ENCODE measurements around the gene PKP3.

The PKP3 gene

DNA sequence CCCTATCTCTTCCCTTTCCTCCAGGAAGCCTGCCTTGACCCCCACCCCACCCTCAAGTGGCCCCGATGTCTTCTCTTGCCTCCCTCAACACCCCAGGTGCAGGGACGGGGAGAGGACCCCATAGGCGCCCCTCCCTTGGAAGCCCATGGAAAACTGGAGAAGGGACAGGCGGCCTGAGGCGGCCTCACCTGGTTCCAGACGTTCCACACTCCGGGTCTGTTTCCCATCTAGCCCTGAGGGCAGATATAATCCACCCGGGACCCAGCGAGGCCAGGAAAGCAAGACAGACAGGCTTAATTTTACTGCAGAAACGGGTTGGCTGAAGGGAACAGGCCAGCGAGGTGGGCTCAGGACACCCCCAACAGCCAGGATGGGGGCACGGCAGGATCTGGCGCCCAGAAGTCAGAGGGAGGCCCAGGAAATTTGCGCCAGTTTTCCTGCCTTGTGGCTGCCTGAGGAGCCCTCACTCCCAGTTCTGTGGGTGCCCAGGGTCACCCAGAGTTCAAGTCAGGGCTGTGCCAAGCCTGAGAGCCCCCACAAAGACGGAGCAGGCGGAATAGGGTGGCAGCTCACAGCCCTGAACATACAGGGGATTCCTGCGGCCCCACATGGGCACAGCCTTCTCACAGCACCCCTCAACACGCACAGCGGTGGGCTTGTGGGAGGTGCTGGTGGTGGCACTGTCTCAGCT, 23.8 kb downstream of the PKP3 start:
- no peak for TF ChIP-seq EZH2 (IDR thresholded peaks at IDR 0.05; ENCODE audit: borderline replicate concordance, low read depth, low read length, severe bottlenecking)
- TF ChIP-seq, protein P1, sequence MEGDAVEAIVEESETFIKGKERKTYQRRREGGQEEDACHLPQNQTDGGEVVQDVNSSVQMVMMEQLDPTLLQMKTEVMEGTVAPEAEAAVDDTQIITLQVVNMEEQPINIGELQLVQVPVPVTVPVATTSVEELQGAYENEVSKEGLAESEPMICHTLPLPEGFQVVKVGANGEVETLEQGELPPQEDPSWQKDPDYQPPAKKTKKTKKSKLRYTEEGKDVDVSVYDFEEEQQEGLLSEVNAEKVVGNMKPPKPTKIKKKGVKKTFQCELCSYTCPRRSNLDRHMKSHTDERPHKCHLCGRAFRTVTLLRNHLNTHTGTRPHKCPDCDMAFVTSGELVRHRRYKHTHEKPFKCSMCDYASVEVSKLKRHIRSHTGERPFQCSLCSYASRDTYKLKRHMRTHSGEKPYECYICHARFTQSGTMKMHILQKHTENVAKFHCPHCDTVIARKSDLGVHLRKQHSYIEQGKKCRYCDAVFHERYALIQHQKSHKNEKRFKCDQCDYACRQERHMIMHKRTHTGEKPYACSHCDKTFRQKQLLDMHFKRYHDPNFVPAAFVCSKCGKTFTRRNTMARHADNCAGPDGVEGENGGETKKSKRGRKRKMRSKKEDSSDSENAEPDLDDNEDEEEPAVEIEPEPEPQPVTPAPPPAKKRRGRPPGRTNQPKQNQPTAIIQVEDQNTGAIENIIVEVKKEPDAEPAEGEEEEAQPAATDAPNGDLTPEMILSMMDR (IDR thresholded peaks at IDR 0.05; ENCODE audit: borderline replicate concordance, extremely low read depth, low read length, poor library complexity, severe bottlenecking), result no peak
- ATAC-seq (ENCODE audit: insufficient read depth, low read depth) (no peak), DNase-seq (no peak)
- H3K9ac ChIP-seq (ENCODE audit: low read depth, low read length), result no peak overlapping the region
- peaks cover 13% of the 10 kb centered on the region for H3K79me2 ChIP-seq (ENCODE audit: insufficient read depth, low read length)
- H3K4me2 ChIP-seq (ENCODE audit: insufficient read depth, low read length), result no peak overlapping the region
- no peak overlapping the region for H3K4me3 ChIP-seq (ENCODE audit: low read depth in 1 of 2, low read length in 2 of 2)
- no peaks in the 10 kb centered on the region for H4K20me1 ChIP-seq (ENCODE audit: insufficient read depth, low read length)
- H3K27me3 ChIP-seq (ENCODE audit: insufficient read depth, low read length, poor library complexity), result peaks cover 8% of the 10 kb centered on the region
- no peaks in the 10 kb centered on the region for H3K9me3 ChIP-seq (ENCODE audit: insufficient read depth, low read length, severe bottlenecking)
- peaks cover 42% of the 10 kb centered on the region for H3K4me1 ChIP-seq (ENCODE audit: insufficient read depth, low read length)
- H2AFZ ChIP-seq (ENCODE audit: low read depth, low read length), result no peak overlapping the region
- no peaks in the 10 kb centered on the region for H3K36me3 ChIP-seq (ENCODE audit: insufficient read depth, low read length)
- no peak overlapping the region for H3K27ac ChIP-seq (ENCODE audit: low read length)

DNA sequence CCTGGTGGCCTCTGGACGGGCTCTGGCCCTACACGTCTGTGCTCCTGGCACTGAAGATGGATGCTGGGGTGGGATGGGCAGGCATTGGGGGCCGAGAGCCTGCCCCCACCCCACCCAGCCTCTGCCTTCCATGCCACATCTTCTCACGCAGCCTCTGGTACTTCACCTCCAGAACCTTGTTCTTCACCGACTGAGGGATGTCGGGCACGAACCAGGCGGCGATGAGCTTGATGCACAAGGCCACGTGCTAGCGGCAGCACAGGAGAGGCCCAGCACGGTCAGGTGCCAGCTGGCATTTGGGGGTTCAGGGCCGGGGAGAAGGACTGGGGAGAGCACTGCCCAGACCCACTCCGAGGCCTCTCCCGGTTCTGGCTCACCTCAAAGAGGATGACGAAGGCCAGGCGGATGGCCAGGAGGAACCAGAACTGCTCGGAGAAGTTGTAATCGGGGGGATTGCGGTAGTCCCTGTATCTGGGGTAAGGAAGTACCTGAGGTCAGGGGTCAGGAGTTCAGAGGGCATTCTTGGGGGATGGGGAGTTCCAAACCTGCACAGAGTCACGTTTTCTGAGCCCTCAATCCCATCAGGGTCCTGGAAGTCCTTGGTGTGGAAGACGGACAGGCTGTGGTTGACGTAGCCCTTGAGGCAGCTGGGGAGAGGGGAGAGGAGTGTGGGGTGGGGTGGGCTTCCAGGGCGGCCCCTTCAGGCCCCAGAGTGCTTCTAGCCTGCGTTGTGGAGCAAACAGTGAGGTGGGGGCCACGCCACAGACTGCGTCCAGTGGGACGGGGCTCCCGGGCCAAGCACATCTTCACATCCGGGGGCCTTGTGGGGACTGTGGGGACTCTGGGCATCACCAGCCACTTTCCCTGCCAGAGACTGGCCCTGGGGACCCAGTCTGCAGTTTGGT, 24.6 kb downstream of the PKP3 start:
- Histone ChIP-seq H3K9ac (ENCODE audit: low read depth, low read length) (no peak overlapping the region), H3K36me3 (ENCODE audit: insufficient read depth, low read length) (no peaks in the 10 kb centered on the region), H3K4me2 (ENCODE audit: insufficient read depth, low read length) (no peak overlapping the region), H3K4me1 (ENCODE audit: insufficient read depth, low read length) (peaks cover 35% of the 10 kb centered on the region), H3K79me2 (ENCODE audit: insufficient read depth, low read length) (peaks cover 7% of the 10 kb centered on the region), H4K20me1 (ENCODE audit: insufficient read depth, low read length) (no peaks in the 10 kb centered on the region), H3K27ac (ENCODE audit: low read length) (no peak overlapping the region), H3K4me3 (ENCODE audit: low read depth in 1 of 2, low read length in 2 of 2) (no peak overlapping the region), H3K27me3 (ENCODE audit: insufficient read depth, low read length, poor library complexity) (peaks cover 8% of the 10 kb centered on the region), H3K9me3 (ENCODE audit: insufficient read depth, low read length, severe bottlenecking) (no peaks in the 10 kb centered on the region), H2AFZ (ENCODE audit: low read depth, low read length) (no peak overlapping the region)
- ATAC-seq (ENCODE audit: insufficient read depth, low read depth) (no peak), DNase-seq (no peak)
- TF ChIP-seq EZH2 (IDR thresholded peaks at IDR 0.05; ENCODE audit: borderline replicate concordance, low read depth, low read length, severe bottlenecking), result no peak
- TF ChIP-seq, protein P1 (IDR thresholded peaks at IDR 0.05; ENCODE audit: borderline replicate concordance, extremely low read depth, low read length, poor library complexity, severe bottlenecking), result no peak

DNA sequence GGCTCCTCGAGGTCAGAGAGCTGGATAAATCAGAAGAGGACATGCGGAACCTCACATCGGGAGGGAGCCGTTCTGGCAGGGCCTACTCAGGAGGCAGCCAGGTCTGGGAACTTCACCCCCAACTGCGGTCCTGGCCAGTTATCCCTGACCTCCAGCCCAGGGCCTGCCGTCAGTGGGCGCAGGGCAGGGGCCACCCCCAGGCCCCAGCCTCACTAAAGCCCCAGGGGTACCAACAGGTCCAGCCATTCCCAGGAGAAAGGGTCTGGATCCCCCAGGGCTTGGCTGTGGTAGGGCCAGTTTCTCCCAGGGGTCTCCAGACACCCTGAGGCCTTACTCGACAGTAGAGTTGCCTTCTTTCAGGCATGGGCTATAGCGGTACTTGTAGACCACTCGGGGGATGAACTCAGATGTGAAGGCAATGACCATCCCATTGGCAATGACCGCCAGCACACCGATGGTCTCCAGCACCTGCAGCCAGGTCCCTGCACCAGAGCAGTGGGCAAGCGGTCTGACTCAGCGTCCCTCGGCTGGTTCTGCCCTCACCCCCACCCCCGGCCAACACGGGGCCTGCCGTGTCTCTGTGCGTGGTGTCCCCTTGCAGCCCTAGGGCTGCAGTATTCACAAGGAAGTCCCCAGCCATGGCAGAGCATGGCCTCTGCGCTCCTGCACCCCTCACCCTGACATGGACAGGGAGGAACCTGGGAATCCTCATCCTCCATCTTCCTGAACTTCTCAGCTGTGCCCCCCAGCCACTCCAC, 25.4 kb downstream of the PKP3 start:
- Histone ChIP-seq H3K36me3 (ENCODE audit: insufficient read depth, low read length) (no peaks in the 10 kb centered on the region), H3K27ac (ENCODE audit: low read length) (no peak overlapping the region), H3K9me3 (ENCODE audit: insufficient read depth, low read length, severe bottlenecking) (no peaks in the 10 kb centered on the region), H3K9ac (ENCODE audit: low read depth, low read length) (no peak overlapping the region), H2AFZ (ENCODE audit: low read depth, low read length) (no peak overlapping the region), H3K4me1 (ENCODE audit: insufficient read depth, low read length) (peaks cover 27% of the 10 kb centered on the region), H3K27me3 (ENCODE audit: insufficient read depth, low read length, poor library complexity) (peaks cover 8% of the 10 kb centered on the region), H4K20me1 (ENCODE audit: insufficient read depth, low read length) (no peaks in the 10 kb centered on the region), H3K79me2 (ENCODE audit: insufficient read depth, low read length) (peaks cover 3% of the 10 kb centered on the region), H3K4me2 (ENCODE audit: insufficient read depth, low read length) (no peak overlapping the region), H3K4me3 (ENCODE audit: low read depth in 1 of 2, low read length in 2 of 2) (no peak overlapping the region)
- DNase-seq, result no peak
- no peak for ATAC-seq (ENCODE audit: insufficient read depth, low read depth)
- no peak for TF ChIP-seq EZH2 (IDR thresholded peaks at IDR 0.05; ENCODE audit: borderline replicate concordance, low read depth, low read length, severe bottlenecking)
- TF ChIP-seq, protein P1 (IDR thresholded peaks at IDR 0.05; ENCODE audit: borderline replicate concordance, extremely low read depth, low read length, poor library complexity, severe bottlenecking), result no peak

Data from DND-41 (cell line).